ENCODE measurements around the gene CDC14A.

DNA sequence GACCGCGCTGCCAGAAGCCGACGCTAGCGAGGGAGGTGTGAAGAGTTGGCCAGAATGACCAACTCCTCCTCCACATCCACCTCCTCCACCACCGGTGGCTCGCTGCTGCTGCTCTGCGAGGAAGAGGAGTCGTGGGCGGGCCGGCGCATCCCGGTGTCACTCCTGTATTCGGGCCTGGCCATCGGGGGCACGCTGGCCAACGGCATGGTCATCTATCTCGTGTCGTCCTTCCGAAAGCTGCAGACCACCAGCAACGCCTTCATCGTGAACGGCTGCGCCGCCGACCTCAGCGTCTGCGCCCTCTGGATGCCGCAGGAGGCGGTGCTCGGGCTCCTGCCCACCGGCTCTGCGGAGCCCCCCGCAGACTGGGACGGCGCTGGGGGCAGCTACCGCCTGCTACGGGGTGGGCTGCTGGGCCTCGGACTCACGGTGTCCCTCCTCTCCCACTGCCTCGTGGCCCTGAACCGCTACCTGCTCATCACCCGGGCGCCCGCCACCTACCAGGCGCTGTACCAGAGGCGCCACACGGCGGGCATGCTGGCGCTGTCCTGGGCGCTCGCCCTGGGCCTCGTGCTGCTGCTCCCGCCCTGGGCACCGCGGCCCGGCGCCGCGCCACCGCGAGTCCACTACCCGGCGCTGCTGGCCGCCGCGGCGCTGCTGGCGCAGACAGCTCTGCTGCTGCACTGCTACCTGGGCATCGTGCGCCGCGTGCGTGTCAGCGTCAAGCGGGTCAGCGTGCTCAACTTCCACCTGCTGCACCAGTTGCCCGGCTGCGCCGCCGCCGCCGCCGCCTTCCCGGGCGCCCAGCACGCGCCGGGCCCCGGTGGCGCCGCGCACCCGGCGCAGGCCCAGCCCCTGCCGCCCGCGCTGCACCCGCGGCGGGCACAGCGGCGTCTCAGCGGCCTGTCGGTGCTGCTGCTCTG lies 186.9 kb downstream of the CDC14A start:
- TF ChIP-seq, protein P1, sequence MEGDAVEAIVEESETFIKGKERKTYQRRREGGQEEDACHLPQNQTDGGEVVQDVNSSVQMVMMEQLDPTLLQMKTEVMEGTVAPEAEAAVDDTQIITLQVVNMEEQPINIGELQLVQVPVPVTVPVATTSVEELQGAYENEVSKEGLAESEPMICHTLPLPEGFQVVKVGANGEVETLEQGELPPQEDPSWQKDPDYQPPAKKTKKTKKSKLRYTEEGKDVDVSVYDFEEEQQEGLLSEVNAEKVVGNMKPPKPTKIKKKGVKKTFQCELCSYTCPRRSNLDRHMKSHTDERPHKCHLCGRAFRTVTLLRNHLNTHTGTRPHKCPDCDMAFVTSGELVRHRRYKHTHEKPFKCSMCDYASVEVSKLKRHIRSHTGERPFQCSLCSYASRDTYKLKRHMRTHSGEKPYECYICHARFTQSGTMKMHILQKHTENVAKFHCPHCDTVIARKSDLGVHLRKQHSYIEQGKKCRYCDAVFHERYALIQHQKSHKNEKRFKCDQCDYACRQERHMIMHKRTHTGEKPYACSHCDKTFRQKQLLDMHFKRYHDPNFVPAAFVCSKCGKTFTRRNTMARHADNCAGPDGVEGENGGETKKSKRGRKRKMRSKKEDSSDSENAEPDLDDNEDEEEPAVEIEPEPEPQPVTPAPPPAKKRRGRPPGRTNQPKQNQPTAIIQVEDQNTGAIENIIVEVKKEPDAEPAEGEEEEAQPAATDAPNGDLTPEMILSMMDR (conservative IDR thresholded peaks at IDR 0.05; ENCODE audit: low read length), result no peak
- no peak for TF ChIP-seq EZH2phosphoT487 (IDR thresholded peaks at IDR 0.05; ENCODE audit: borderline replicate concordance, low read depth, low read length)
